IPS-NIHi7 (cell line): ENCODE measurements around the gene CXCR5.
"Not testable (repeated sequence)": the region's sequence is repeated elsewhere in the genome, so short reads cannot be mapped to it uniquely, and the experiment has no call there.

Experiments used
- DNase-seq: peaks from one replicate; pipeline ENCODE4 v3.0.0; 2012; ENCODE audit warnings: mixed read lengths; ENCODE audit errors: extremely low spot score

The CXCR5 gene

GRCh38 chr11:118883368-118884071 lies at the start of gene CXCR5:
CXCR5 (plus strand) TSS chr11:118883892; CDS start chr11:118883942, 50 bp downstream.
- DNase-seq = peak; percentile 44

- DNase-seq = no peak
These were observed 49.2 kb upstream of the CXCR5 start for GRCh38 chr11:118834427-118835028.

GRCh38 chr11:118837868-118838267 lies 45.8 kb upstream of the CXCR5 start:
- no peak for DNase-seq

GRCh38 chr11:118838905-118839553 lies 44.7 kb upstream of the CXCR5 start:
- DNase-seq = no peak

- DNase-seq = no peak
These were observed 42.0 kb upstream of the CXCR5 start for GRCh38 chr11:118841469-118842242.

- no peak for DNase-seq
These were observed 41.3 kb upstream of the CXCR5 start for GRCh38 chr11:118842369-118842768.

- DNase-seq = not testable (repeated sequence)
These were observed 40.8 kb upstream of the CXCR5 start for GRCh38 chr11:118842843-118843242.

- no peak for DNase-seq
These were observed 40.1 kb upstream of the CXCR5 start for GRCh38 chr11:118843565-118843964.

GRCh38 chr11:118845369-118845768 lies 38.3 kb upstream of the CXCR5 start:
- DNase-seq = no peak

GRCh38 chr11:118846181-118846935 lies 37.3 kb upstream of the CXCR5 start:
- DNase-seq = peak; percentile 66

GRCh38 chr11:118849825-118850224 lies 33.9 kb upstream of the CXCR5 start:
- DNase-seq = no peak

- no peak for DNase-seq
These were observed 31.7 kb upstream of the CXCR5 start for GRCh38 chr11:118851970-118852369.

GRCh38 chr11:118853678-118854077 lies 30.0 kb upstream of the CXCR5 start:
- DNase-seq = no peak

- no peak for DNase-seq
These were observed 27.4 kb upstream of the CXCR5 start for GRCh38 chr11:118856314-118856713.

- DNase-seq = no peak
These were observed 26.3 kb upstream of the CXCR5 start for GRCh38 chr11:118857385-118857784.

GRCh38 chr11:118859973-118860372 lies 23.7 kb upstream of the CXCR5 start:
- no peak for DNase-seq

- DNase-seq = no peak
These were observed 15.0 kb upstream of the CXCR5 start for GRCh38 chr11:118868659-118869058.

- no peak for DNase-seq
These were observed 13.0 kb upstream of the CXCR5 start for GRCh38 chr11:118870396-118871343.

GRCh38 chr11:118872403-118872821 lies 11.3 kb upstream of the CXCR5 start:
- no peak for DNase-seq

- no peak for DNase-seq
These were observed 9.9 kb upstream of the CXCR5 start for GRCh38 chr11:118873804-118874203.
